Endometrium (tissue), 2 donors: ENCODE results near the gene MAB21L3.
"Not testable (repeated sequence)": the region's sequence is repeated elsewhere in the genome, so short reads cannot be mapped to it uniquely, and the experiment has no call there.

Source experiments
- FAIRE-seq: peaks from 2 replicates; lab custom pipeline; 2012; peaks lifted over from hg19 to GRCh38; lab: Jason Lieb, UNC
- donor health status: control.
- donor health status: control.

The MAB21L3 gene

GRCh38 chr1:116138277-116138792 lies 27.1 kb downstream of the MAB21L3 start:
- FAIRE-seq, result no peak

- no peak for FAIRE-seq
These were observed 28.5 kb downstream of the MAB21L3 start for GRCh38 chr1:116139592-116140134.

GRCh38 chr1:116144151-116144550 lies 33.0 kb downstream of the MAB21L3 start:
- FAIRE-seq, result no peak

GRCh38 chr1:116146447-116147113 lies 35.4 kb downstream of the MAB21L3 start:
- FAIRE-seq, result not testable (repeated sequence)

GRCh38 chr1:116147114-116147510 lies 35.9 kb downstream of the MAB21L3 start:
- FAIRE-seq, result no peak

- no peak for FAIRE-seq
These were observed 36.8 kb downstream of the MAB21L3 start for GRCh38 chr1:116147972-116148371.

- FAIRE-seq, result no peak
These were observed 37.8 kb downstream of the MAB21L3 start for GRCh38 chr1:116148967-116149366.

GRCh38 chr1:116150368-116150767 lies 39.2 kb downstream of the MAB21L3 start:
- no peak for FAIRE-seq

GRCh38 chr1:116151739-116152576 lies 40.8 kb downstream of the MAB21L3 start:
- no peak for FAIRE-seq

- FAIRE-seq, result no peak
These were observed 41.4 kb downstream of the MAB21L3 start for GRCh38 chr1:116152577-116152943.

GRCh38 chr1:116152950-116153691 lies 41.9 kb downstream of the MAB21L3 start:
- no peak for FAIRE-seq

- no peak for FAIRE-seq
These were observed 42.5 kb downstream of the MAB21L3 start for GRCh38 chr1:116153692-116154031.

GRCh38 chr1:116154536-116154935 lies 43.3 kb downstream of the MAB21L3 start:
- FAIRE-seq, result no peak

GRCh38 chr1:116157096-116157495 lies 45.9 kb downstream of the MAB21L3 start:
- FAIRE-seq, result no peak

- no peak for FAIRE-seq
These were observed 48.0 kb downstream of the MAB21L3 start for GRCh38 chr1:116159177-116159576.

- no peak for FAIRE-seq
These were observed 48.4 kb downstream of the MAB21L3 start for GRCh38 chr1:116159611-116160010.

GRCh38 chr1:116161390-116161789 lies 50.2 kb downstream of the MAB21L3 start:
- no peak for FAIRE-seq

GRCh38 chr1:116161877-116162390 lies 50.7 kb downstream of the MAB21L3 start:
- FAIRE-seq, result no peak

- no peak for FAIRE-seq
These were observed 52.3 kb downstream of the MAB21L3 start for GRCh38 chr1:116163533-116163932.

- no peak for FAIRE-seq
These were observed 53.0 kb downstream of the MAB21L3 start for GRCh38 chr1:116164150-116164549.

- no peak for FAIRE-seq
These were observed 53.6 kb downstream of the MAB21L3 start for GRCh38 chr1:116164604-116165368.
